LNCAP (cell line): ENCODE results near the gene OPN3.

Experiments used
- TF ChIP-seq, protein P1 (sequence below): fragments of 450-650 bp; IDR thresholded peaks from 2 replicates; pipeline ENCODE4 v1.5.1; 2017; ENCODE audit warnings: mild to moderate bottlenecking

OPN3 gene

DNA sequence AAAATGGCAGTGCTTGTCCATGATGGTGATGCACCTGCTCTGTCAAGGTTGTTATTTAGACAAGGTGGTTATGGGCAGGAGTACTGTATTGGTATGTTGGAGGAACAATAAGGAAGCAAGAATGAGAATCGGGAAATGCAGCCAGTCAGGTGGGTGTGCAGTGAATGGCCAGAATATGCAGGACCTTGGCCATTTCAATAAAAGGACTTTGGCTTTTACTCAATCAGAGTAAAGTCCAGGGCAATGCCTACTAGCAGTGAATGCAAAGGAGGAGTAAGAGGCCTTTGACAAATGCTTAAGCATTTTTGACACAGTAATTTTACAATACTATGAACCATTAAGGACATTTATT is 2.4 kb upstream of the OPN3 start:
- TF ChIP-seq, protein P1, sequence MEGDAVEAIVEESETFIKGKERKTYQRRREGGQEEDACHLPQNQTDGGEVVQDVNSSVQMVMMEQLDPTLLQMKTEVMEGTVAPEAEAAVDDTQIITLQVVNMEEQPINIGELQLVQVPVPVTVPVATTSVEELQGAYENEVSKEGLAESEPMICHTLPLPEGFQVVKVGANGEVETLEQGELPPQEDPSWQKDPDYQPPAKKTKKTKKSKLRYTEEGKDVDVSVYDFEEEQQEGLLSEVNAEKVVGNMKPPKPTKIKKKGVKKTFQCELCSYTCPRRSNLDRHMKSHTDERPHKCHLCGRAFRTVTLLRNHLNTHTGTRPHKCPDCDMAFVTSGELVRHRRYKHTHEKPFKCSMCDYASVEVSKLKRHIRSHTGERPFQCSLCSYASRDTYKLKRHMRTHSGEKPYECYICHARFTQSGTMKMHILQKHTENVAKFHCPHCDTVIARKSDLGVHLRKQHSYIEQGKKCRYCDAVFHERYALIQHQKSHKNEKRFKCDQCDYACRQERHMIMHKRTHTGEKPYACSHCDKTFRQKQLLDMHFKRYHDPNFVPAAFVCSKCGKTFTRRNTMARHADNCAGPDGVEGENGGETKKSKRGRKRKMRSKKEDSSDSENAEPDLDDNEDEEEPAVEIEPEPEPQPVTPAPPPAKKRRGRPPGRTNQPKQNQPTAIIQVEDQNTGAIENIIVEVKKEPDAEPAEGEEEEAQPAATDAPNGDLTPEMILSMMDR = no peak

DNA sequence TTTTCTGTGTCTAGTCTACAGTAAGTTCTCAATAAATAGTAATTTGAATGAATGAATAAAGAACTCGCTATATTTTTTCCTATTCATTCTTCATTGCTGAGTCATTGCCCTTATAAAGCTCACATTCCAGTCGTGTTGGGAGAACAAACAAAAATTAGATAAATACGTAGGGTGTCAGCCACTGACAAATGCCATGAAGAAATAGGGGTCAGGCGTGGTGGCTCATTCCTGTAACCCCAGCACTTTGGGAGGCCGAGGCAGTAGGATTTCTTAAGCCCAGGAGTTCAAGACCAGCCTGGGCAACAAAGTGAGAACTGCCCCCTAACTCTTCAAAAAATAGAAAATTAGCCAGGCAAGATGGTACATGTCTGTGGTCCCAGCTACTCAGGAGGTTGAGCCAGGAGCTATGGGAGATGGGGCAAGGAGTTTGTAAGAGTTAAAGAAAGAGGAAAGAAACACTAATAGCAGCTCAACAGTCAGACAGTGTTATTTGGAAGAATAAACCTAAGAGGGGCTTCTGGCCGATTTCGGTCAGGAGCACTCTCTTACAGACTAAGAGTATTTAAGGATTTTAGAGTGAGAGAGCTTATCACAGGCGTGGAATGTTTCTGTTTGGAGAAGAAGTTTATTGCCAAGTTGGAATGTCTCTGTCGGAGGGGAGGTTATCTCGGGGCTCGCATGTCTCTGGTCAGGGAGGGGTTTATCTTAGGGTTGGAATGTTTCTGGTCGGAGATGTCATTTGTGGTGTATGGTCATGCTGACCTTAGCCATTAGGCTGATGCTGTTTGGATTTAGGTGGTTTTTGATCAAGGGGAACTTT is 1.8 kb upstream of the OPN3 start:
- TF ChIP-seq, protein P1 = no peak

DNA sequence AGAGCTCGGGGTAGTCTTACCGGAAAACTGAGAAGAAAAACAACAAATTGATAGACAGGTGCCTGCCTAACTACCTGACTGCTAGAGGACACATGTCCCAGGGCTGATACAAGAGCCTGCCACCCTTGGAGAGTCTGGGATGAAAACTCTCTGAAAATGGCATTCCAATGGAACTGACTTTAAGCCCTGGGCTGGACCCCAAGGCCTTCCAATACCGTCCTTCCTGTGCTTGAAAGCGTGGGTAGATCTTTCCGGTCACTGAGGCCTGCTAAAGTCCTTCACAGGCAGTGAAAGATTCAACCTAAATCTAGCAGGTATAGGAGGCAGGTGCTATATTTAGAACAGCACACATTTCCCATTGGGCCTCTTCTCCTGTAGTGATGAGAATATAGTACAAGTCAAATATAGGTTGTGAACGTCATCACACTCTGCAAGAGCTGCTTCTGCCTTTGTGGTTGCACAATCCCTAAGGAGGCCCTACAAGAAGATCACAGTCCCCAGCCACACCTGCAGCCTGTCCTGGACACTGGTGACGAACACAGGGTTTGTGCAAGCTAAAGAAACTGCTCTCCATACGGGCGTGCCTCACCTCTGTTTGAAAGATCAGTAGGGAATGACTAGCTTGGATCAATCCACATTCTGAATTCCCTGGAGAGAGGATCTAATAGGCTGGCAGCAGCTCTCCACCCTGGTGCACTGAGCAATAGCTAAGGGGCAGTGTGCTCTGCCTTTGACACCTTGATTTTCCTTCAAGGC is 876 bp upstream of the OPN3 start:
- TF ChIP-seq, protein P1 = no peak

DNA sequence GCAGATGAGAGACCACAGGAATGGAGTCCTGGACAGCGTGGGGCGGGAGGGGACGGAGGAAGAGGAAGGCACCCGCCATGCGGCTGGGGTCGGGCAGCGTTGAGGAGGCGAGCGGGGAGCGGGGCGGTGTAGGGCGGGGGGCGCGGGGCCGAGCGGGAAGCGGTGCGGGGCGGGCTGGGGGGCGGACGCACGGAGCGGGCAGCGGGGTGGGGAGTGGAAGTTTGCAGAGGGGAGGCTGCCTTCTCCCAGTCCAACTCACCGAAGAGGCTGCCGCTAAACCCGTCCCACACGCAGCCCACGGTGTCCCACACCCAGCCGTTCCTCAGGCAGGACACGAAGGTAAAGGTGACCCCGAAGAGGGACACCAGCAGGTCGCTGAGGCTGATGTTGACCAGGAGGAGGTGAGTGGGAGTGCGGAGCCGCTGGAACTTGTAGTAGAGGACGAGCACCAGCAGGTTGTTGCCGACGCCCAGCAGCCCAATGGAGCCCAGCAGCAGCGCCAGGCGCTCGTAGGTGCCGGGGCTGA is 483 bp downstream of the OPN3 start:
- TF ChIP-seq, protein P1 = no peak

DNA sequence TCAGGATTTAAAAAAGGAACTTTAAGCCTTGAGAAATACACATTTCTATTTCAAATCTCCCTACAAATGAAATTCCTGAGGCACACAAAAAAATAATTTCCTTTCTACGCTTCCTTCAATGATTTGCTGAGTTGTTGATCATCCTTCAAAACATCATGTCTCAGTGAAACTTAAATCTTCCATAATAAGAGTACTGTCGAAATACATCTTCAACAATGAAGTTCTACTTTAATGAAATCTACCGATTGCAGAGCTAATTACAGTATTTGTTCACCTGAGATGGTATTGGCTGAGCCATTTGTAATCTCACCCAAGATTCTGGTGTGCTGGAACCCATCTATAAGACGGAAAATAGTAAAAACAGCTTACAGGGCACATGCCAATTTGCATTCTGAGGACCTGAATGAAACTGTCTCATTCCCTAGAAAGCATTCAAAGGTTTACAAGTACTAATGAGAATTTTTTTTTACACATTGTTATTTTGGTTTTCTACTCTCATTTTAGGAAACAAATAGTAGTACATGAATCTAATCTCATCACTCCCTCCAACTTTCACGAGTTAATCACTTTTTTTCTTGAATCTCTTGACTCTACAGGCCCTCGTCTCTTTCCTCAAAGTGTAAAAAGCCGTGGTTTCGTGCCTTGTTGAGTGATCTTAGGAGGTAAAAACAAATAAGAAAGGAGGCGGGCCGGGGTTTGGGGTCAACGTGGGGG is 1.1 kb downstream of the OPN3 start:
- TF ChIP-seq, protein P1 = no peak

DNA sequence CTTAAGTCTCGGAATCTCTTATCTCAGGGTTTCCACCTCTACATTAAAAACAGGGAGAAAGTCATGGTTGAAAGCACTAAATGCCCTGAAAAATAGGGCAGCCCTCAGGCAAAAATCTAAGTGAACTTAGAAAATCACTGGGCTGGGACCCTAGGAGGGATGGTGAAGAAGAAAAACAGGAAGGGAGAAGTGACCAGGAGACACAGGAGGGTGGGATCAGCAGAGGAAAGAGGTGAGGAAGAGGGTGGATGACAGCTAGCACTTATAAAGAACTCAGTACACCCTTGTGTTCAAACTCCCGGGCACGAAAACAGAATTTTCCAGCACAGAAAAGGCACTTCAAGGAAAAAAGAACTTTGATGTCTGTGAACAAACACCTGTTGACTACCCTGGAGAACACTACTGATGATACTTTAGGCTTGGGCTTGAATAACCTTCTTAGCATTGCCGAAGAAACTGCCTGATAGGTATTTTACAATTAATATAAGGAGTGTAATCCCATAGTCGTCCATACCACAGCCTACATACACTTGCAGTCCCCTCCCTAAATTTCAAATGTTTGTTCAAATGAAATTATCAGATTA is 2.0 kb downstream of the OPN3 start:
- TF ChIP-seq, protein P1 = no peak

DNA sequence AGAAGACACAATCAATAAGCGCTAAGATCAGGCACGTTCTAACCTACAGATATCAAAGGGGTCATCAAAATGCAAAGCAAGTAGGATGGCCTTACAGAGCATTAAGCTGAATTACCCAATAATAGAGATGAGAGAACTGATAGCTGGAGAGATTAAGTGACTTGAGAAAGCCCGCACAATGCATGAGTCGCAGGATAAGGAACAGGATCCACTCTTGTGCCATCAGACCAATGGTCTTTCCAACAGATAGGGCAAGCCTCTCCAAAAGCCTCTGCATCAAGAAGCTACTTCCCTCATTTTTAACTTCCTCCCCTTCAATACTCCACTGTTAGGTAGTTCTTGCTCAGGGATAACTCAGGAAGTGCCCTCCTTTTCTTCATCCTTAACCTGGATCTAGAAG is 2.6 kb downstream of the OPN3 start:
- TF ChIP-seq, protein P1 = no peak
